Measurements from ENCODE around the gene BTBD16. TPM values are rescaled to one million over a fixed set of nuclear protein-coding genes. Genes with fewer than 3 reads are reported as not detected.

The BTBD16 gene
- total and polyA plus RNA-seq, 8 donors: 0.10 to 2.1 (median 0.35) TPM; not detected in 2

- Histone ChIP-seq H3K9me3 (no peaks in the 10 kb centered on the region), H3K36me3 (no peaks in the 10 kb centered on the region), H3K4me1 (peaks cover 0 to 4% of the 10 kb centered on the region in 2 donors), H3K27ac (no peak overlapping the region), H3K4me3 (no peak overlapping the region), H3K27me3 (no peaks in the 10 kb centered on the region)
- ATAC-seq (no peak), DNase-seq (no peak)
- TF ChIP-seq, protein P1, sequence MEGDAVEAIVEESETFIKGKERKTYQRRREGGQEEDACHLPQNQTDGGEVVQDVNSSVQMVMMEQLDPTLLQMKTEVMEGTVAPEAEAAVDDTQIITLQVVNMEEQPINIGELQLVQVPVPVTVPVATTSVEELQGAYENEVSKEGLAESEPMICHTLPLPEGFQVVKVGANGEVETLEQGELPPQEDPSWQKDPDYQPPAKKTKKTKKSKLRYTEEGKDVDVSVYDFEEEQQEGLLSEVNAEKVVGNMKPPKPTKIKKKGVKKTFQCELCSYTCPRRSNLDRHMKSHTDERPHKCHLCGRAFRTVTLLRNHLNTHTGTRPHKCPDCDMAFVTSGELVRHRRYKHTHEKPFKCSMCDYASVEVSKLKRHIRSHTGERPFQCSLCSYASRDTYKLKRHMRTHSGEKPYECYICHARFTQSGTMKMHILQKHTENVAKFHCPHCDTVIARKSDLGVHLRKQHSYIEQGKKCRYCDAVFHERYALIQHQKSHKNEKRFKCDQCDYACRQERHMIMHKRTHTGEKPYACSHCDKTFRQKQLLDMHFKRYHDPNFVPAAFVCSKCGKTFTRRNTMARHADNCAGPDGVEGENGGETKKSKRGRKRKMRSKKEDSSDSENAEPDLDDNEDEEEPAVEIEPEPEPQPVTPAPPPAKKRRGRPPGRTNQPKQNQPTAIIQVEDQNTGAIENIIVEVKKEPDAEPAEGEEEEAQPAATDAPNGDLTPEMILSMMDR (IDR thresholded peaks at IDR 0.05): no peak
- intact Hi-C loops (cut with DNase I): loop anchor here in 1 of 2 donors (5.0 to 10.0 kb wide), 2 partner anchors 135 to 263 kb away; partner anchors contain the start of gene DMBT1
These were observed 28.5 kb downstream of the BTBD16 start for GRCh38 chr10:122299423-122300075.

DNA sequence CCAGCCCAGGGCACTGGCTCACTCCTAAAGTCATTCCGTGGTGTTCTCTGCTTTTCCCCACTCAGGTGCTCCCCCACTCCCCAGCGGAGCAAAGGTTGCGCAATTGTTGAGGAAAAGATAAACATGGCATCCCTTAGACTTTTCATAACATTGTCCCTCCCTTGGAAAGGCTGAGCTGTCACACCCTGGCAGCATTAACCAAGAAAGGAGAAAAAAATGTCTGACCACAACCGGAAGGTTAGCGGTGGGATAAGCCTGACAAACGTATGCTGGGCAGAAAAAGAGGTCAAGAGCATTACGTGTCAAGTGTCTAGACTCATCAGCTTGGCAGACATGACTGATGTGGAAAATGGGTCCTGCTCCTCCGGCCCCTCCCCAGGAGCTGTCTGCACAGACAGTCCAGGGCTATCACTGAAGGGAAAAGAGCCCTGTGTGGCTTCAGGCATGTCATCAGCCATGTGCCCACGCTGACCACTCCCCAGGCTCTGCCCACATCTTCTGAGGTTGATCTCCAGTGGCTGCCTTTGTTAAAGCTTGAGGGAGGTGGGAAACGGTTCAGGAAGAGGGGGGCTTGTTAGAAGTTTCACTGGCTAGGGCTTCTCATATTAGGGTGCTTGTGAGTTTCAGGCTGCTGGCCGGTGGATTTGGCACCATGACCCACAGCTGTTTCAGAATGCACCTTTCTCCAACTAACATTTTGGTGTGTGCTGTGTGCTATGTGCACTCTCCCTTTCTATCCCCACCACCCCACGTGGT is 30.1 kb downstream of the BTBD16 start:
- no peaks in the 10 kb centered on the region for H3K27me3 ChIP-seq
- H3K9me3 ChIP-seq: no peaks in the 10 kb centered on the region
- ATAC-seq: peak; percentile 30
- no peak for DNase-seq
- no peak overlapping the region for H3K27ac ChIP-seq
- H3K4me3 ChIP-seq: no peak overlapping the region
- TF ChIP-seq, protein P1 (IDR thresholded peaks at IDR 0.05): no peak
- H3K36me3 ChIP-seq: no peaks in the 10 kb centered on the region
- intact Hi-C loops (cut with DNase I): no loop called here
- H3K4me1 ChIP-seq: peaks cover 0 to 4% of the 10 kb centered on the region in 2 donors

DNA sequence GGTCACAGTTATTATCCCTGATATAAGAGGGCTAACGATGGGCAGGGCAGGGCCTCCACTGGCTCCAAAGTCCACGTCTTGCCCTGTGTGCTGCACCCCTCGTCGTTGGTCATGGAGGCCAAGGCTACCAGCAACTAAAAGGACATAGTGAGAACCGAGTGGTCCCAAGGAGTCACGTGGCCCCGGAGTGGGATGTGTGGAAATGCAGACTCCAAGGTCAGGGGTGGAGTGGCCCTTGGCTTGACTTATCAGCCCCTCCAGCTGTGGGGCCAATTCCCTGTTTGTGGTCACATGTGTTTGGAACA is 30.7 kb downstream of the BTBD16 start:
- DNase-seq: no peak
- Histone ChIP-seq H3K4me1 (peaks cover 0 to 4% of the 10 kb centered on the region in 2 donors), H3K4me3 (no peak overlapping the region), H3K27me3 (no peaks in the 10 kb centered on the region), H3K9me3 (no peaks in the 10 kb centered on the region), H3K27ac (no peak overlapping the region), H3K36me3 (no peaks in the 10 kb centered on the region)
- ATAC-seq: no peak
- intact Hi-C loops (cut with DNase I): no loop called here
- TF ChIP-seq, protein P1 (IDR thresholded peaks at IDR 0.05): no peak

- intact Hi-C loops (cut with DNase I): no loop called here
- Histone ChIP-seq H3K4me1 (peaks cover 0 to 4% of the 10 kb centered on the region in 2 donors), H3K9me3 (no peaks in the 10 kb centered on the region), H3K4me3 (no peak overlapping the region), H3K36me3 (no peaks in the 10 kb centered on the region), H3K27me3 (no peaks in the 10 kb centered on the region), H3K27ac (no peak overlapping the region)
- ATAC-seq (no peak), DNase-seq (no peak)
- TF ChIP-seq, protein P1 (IDR thresholded peaks at IDR 0.05): no peak
These were observed 31.2 kb downstream of the BTBD16 start for GRCh38 chr10:122302315-122302714.

DNA sequence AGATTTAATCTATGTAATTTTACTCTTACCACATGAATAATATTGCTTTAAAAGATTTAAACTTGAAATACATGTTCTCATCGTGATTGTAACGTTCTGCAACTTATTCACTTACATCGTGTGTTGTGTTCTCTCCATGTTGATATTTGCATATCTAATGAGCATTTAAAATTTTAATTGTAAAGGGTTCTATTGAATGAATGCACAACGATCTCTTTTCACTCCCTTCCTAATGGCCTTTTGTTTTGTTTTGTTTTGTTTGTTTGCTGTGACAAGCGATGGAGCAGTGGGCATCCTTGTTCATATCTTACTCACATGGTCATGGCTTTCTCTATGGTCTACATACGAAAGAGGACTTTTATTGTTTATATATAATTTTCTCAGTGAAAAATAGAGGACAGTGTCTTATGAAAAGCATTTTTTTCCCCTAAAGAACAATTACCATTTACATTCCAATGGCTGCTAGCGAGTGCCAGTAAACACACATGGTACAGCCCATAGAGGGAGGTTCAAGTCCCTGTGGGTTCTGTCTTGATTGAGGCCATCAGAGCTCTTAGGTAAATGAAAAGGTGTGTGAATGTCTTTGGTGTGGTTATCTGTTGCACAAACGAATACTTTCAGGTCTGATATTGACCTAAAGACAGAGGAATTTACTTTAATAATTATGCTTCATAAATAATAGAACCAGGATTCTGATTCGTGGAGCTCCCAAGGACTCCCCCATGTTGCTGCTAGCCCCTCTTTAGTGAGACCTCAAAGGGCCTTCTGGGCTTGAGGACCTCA is 32.4 kb downstream of the BTBD16 start:
- no peak for DNase-seq

More for the DNA sequence above, 32.4 kb downstream of the BTBD16 start:
- ATAC-seq: no peak
- intact Hi-C loops (cut with DNase I): no loop called here
- H3K27me3 ChIP-seq: no peaks in the 10 kb centered on the region
- H3K4me1 ChIP-seq: peaks cover 0 to 4% of the 10 kb centered on the region in 2 donors
- no peaks in the 10 kb centered on the region for H3K36me3 ChIP-seq
- TF ChIP-seq, protein P1 (IDR thresholded peaks at IDR 0.05): no peak
- H3K27ac ChIP-seq: no peak overlapping the region
- H3K4me3 ChIP-seq: no peak overlapping the region
- H3K9me3 ChIP-seq: no peaks in the 10 kb centered on the region

Measured in left lung (tissue), 10 donors.